HG02870 (cell line): ENCODE measurements around the gene NOP10.
"Not testable (repeated sequence)": the region's sequence is repeated elsewhere in the genome, so short reads cannot be mapped to it uniquely, and the experiment has no call there.

Experiments
- ATAC-seq: cut with Tn5 transposase; IDR thresholded peaks from one replicate; pipeline ENCODE4 v1.9.1; 2021; ENCODE audit warnings: mild to moderate bottlenecking, moderate library complexity; ENCODE audit not compliant: unreplicated experiment

NOP10 gene

GRCh38 chr15:34359416-34359815 is 16.5 kb upstream of the NOP10 start:
- ATAC-seq: no peak

GRCh38 chr15:34358948-34359347 is 16.0 kb upstream of the NOP10 start:
- no peak for ATAC-seq

- ATAC-seq: no peak
Measured at GRCh38 chr15:34358367-34358766, 15.4 kb upstream of the NOP10 start.

- no peak for ATAC-seq
Measured at GRCh38 chr15:34357653-34358052, 14.7 kb upstream of the NOP10 start.

- no peak for ATAC-seq
Measured at GRCh38 chr15:34355241-34355640, 12.3 kb upstream of the NOP10 start.

- no peak for ATAC-seq
Measured at GRCh38 chr15:34354286-34354685, 11.3 kb upstream of the NOP10 start.

GRCh38 chr15:34353627-34354026 is 10.7 kb upstream of the NOP10 start:
- ATAC-seq: no peak

- not testable (repeated sequence) for ATAC-seq
Measured at GRCh38 chr15:34352996-34353395, 10.1 kb upstream of the NOP10 start.

GRCh38 chr15:34349769-34350168 is 6.8 kb upstream of the NOP10 start:
- no peak for ATAC-seq

GRCh38 chr15:34348735-34349300 is 5.9 kb upstream of the NOP10 start:
- ATAC-seq: no peak

GRCh38 chr15:34347951-34348638 is 5.2 kb upstream of the NOP10 start:
- ATAC-seq: no peak

- ATAC-seq: not testable (repeated sequence)
Measured at GRCh38 chr15:34342213-34342736, 661 bp downstream of the NOP10 start.

- no peak for ATAC-seq
Measured at GRCh38 chr15:34341381-34342212, 1.3 kb downstream of the NOP10 start.

- no peak for ATAC-seq
Measured at GRCh38 chr15:34339946-34340345, 3.0 kb downstream of the NOP10 start.

- ATAC-seq: no peak
Measured at GRCh38 chr15:34338347-34338746, 4.6 kb downstream of the NOP10 start.

GRCh38 chr15:34337557-34338306 is 5.2 kb downstream of the NOP10 start, which contains the start of gene SLC12A6:
Gene SLC12A6 (minus strand): TSS chr15:34337781. CDS start chr15:34336680, 1,101 bp downstream.
- ATAC-seq: peak; percentile 64

GRCh38 chr15:34336991-34337556 is 5.9 kb downstream of the NOP10 start:
- peak; percentile 8 for ATAC-seq

- ATAC-seq: no peak
Measured at GRCh38 chr15:34336231-34336990, 6.5 kb downstream of the NOP10 start.

GRCh38 chr15:34335176-34336032 is 7.5 kb downstream of the NOP10 start:
- no peak for ATAC-seq
